ENCODE measurements around the gene PAQR6.

The PAQR6 gene

GRCh38 chr1:156195853-156196252, 52.0 kb downstream of the PAQR6 start:
- no peak for DNase-seq (ENCODE audit: low read depth, low spot score)

- no peak for DNase-seq (ENCODE audit: low read depth, low spot score)
Observed at GRCh38 chr1:156194300-156194652, 53.6 kb downstream of the PAQR6 start.

GRCh38 chr1:156193488-156194299, 54.2 kb downstream of the PAQR6 start, which contains the start of gene SLC25A44:
Gene SLC25A44, plus strand, starts transcription at chr1:156194104. Its CDS starts 5,744 bp downstream, at chr1:156199848.
- peak; percentile 100 for DNase-seq (ENCODE audit: low read depth, low spot score)

Measured in ELF-1 (cell line).